ENCODE results near the gene CYP2U1. TPM values are rescaled to one million over a fixed set of nuclear protein-coding genes. Genes with fewer than 3 reads are reported as not detected.

The CYP2U1 gene
- 10 to 100 TPM in 3 of 4 donors, 1 to 10 TPM in 1; 9.1 to 14.8 (median 13.7) TPM for total RNA-seq
- 7.3 TPM for polyA plus RNA-seq
- long read RNA-seq, donor 1, full-length matches to known transcripts, result 29 of 44 reads
- long read RNA-seq, donor 1, partial matches to known transcripts, result 2 of 44 reads
- long read RNA-seq, donor 1, other reads (novel, unspliced or antisense), result 13 of 44 reads
- long read RNA-seq, donor 2, full-length matches to known transcripts, result 13 of 16 reads
- long read RNA-seq, donor 2, partial matches to known transcripts, result 0 of 16 reads
- long read RNA-seq, donor 2, other reads (novel, unspliced or antisense), result 3 of 16 reads
- long read RNA-seq, donor 3, full-length matches to known transcripts, result 5 of 14 reads
- long read RNA-seq, donor 3, partial matches to known transcripts, result 3 of 14 reads
- long read RNA-seq, donor 3, other reads (novel, unspliced or antisense), result 6 of 14 reads
- long read RNA-seq, donor 4, full-length matches to known transcripts, result 11 of 13 reads
- long read RNA-seq, donor 4, partial matches to known transcripts, result 0 of 13 reads
- long read RNA-seq, donor 4, other reads (novel, unspliced or antisense), result 2 of 13 reads

DNA sequence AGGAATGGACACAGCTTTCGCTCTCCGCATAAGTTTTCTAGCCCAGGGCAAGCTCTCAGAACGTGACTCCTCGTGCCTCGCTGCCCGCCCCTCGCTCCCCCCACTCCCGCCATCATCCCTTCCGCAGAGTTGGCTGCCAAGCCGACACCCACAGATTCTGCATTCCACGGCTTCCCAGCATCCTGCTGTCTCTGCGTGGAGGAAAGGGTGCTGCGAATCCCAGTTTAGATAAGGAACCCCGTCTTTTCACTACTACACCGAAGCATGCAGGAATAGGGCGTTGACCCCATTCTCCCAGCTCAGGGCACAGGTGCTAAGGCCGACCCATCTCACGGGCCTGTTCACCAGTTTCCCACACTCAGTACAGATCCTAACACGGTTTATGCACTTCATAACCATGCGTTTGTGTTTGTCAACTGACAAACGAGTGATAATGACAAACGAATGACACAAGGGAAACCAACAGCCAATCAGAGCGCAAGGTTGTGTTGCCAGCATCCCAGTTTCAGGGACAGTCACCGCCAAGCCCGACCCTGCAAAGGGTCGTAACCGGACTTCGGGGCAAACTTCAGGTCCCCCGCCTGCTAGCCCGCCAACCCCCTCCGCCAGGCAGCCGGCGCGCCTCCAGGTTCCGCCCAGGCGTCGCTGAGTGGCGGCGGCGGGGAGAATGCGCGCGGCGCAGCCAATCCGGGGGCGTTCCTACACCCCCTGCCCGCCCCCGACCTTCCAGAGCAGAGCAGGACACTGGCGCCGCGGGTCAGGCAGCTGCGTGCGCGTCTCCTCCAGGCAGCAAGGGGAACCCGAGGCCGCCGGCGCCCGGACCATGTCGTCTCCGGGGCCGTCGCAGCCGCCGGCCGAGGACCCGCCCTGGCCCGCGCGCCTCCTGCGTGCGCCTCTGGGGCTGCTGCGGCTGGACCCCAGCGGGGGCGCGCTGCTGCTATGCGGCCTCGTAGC is at the start of gene CYP2U1:
CYP2U1 (plus strand) TSS at position 729 of the 954 bp plus-strand sequence; CDS start at position 824, 95 bp downstream.
- DNase-seq (peak; percentile 91 to 97 (median 97)), ATAC-seq (peak; percentile 99)
- peaks cover 3% of the 10 kb centered on the region for H3K4me1 ChIP-seq (ENCODE audit: control insufficient read depth, insufficient read depth, low read length)
- H3K9me3 ChIP-seq (ENCODE audit: control insufficient read depth, low read length), result no peaks in the 10 kb centered on the region
- H3K27ac ChIP-seq (ENCODE audit: low read length), result peak within 1 kb of the TSS; percentile 59
- WGBS, result 1% methylated on average over 78 of the region's 78 CpGs
- peak within 1 kb of the TSS; percentile 73 for H3K4me3 ChIP-seq (ENCODE audit: low read length)
- intact Hi-C loops (cut with DNase I), result no loop called here
- H3K27me3 ChIP-seq (ENCODE audit: control insufficient read depth, insufficient read depth), result no peaks in the 10 kb centered on the region

DNA sequence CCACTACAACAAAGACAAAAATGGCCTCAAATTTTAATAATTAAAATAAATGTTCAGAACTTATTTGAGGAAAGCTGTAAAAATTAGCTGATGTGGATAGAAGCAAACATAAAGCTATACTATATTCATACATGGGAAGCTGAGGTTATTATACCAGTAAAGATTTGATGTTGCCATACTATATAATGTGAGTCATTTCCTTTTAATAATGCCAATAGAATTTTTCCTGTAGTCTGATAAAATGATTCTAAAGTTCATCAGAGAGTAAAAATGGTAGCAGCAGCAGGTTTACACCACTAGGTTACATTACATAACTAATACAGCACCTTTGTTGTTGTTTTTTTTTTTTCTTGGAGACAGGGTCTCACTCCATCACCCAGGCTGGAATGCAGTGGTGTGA is 45.5 kb upstream of the CYP2U1 start:
- no peak overlapping the region for H3K27ac ChIP-seq (ENCODE audit: low read length)
- no peaks in the 10 kb centered on the region for H3K4me1 ChIP-seq (ENCODE audit: control insufficient read depth, insufficient read depth, low read length)
- DNase-seq, result no peak
- H3K9me3 ChIP-seq (ENCODE audit: control insufficient read depth, low read length), result no peaks in the 10 kb centered on the region
- no peak for ATAC-seq
- H3K4me3 ChIP-seq (ENCODE audit: low read length), result no peak overlapping the region
- intact Hi-C loops (cut with DNase I), result no loop called here
- no peaks in the 10 kb centered on the region for H3K27me3 ChIP-seq (ENCODE audit: control insufficient read depth, insufficient read depth)

DNA sequence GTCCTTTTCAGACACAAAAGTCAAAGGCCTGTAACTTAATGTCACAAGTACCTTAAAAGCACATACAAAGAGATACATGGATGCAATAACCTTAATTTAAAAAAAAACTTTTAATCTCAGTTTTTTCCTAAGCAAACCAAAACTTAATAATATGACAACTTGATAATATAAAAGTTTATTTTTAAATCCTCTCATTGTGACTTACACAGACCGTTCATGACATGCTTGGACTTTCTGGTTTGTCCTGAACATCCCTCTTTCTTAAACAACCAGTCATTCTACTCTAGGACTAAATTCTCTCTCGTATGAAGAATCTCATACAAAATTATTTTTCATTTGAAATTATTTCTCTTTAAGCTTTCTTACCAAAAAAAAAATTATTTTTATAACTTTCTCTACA is 43.1 kb upstream of the CYP2U1 start:
- no peak for DNase-seq
- WGBS, result 38% methylated on average over 2 of the region's 2 CpGs
- no peak overlapping the region for H3K4me3 ChIP-seq (ENCODE audit: low read length)
- no peaks in the 10 kb centered on the region for H3K4me1 ChIP-seq (ENCODE audit: control insufficient read depth, insufficient read depth, low read length)
- H3K9me3 ChIP-seq (ENCODE audit: control insufficient read depth, low read length), result no peaks in the 10 kb centered on the region
- no peak for ATAC-seq
- H3K27ac ChIP-seq (ENCODE audit: low read length), result no peak overlapping the region
- intact Hi-C loops (cut with DNase I), result no loop called here
- no peaks in the 10 kb centered on the region for H3K27me3 ChIP-seq (ENCODE audit: control insufficient read depth, insufficient read depth)

DNA sequence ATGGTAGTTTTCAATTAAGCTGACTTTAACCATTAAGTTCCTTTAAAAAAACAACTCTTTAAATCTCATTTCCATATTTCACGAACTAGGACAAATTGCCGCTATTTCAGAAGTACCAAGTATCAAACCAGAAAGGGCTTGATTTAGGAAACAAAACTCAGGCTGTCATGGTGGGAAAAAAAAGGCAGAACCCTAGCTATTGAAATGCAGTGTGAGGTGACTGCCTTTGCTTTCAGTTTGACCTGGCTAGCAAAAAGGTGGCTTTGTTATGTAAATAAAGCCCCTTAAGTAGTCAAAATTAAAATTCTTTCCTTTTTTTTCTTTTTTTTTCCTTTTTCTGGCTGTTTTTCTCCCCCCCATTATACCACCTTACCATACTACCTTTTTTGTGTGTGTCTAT is 40.6 kb upstream of the CYP2U1 start:
- H3K4me3 ChIP-seq (ENCODE audit: low read length), result no peak overlapping the region
- peaks cover 2% of the 10 kb centered on the region for H3K4me1 ChIP-seq (ENCODE audit: control insufficient read depth, insufficient read depth, low read length)
- intact Hi-C loops (cut with DNase I), result no loop called here
- WGBS, result 91% methylated on average over 2 of the region's 2 CpGs
- ATAC-seq (no peak), DNase-seq (no peak)
- H3K27me3 ChIP-seq (ENCODE audit: control insufficient read depth, insufficient read depth), result no peaks in the 10 kb centered on the region
- H3K27ac ChIP-seq (ENCODE audit: low read length), result no peak overlapping the region
- H3K9me3 ChIP-seq (ENCODE audit: control insufficient read depth, low read length), result no peaks in the 10 kb centered on the region

DNA sequence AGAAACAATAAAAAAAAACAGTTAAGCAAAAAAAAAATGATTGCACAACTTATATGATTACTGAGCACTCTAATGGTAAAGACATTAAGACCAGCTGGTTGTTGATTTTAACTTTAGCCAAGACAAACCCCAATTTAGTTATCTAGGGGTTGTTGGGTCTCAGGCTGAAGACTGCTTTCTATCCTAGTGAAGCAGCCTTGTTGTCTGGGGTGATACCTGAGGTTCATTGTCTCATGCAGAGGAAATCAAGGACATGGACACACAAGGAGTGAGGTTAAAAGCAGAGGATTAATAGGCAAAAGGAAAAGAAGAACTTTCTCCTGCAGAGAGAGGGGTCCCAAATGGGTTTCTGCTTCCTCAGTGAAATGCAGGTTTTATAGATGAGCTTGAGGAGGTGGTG is 40.0 kb upstream of the CYP2U1 start:
- ATAC-seq (no peak), DNase-seq (no peak)
- Histone ChIP-seq H3K4me3 (ENCODE audit: low read length) (no peak overlapping the region), H3K27ac (ENCODE audit: low read length) (no peak overlapping the region), H3K9me3 (ENCODE audit: control insufficient read depth, low read length) (no peaks in the 10 kb centered on the region), H3K4me1 (ENCODE audit: control insufficient read depth, insufficient read depth, low read length) (peaks cover 2% of the 10 kb centered on the region), H3K27me3 (ENCODE audit: control insufficient read depth, insufficient read depth) (no peaks in the 10 kb centered on the region)
- intact Hi-C loops (cut with DNase I), result no loop called here

DNA sequence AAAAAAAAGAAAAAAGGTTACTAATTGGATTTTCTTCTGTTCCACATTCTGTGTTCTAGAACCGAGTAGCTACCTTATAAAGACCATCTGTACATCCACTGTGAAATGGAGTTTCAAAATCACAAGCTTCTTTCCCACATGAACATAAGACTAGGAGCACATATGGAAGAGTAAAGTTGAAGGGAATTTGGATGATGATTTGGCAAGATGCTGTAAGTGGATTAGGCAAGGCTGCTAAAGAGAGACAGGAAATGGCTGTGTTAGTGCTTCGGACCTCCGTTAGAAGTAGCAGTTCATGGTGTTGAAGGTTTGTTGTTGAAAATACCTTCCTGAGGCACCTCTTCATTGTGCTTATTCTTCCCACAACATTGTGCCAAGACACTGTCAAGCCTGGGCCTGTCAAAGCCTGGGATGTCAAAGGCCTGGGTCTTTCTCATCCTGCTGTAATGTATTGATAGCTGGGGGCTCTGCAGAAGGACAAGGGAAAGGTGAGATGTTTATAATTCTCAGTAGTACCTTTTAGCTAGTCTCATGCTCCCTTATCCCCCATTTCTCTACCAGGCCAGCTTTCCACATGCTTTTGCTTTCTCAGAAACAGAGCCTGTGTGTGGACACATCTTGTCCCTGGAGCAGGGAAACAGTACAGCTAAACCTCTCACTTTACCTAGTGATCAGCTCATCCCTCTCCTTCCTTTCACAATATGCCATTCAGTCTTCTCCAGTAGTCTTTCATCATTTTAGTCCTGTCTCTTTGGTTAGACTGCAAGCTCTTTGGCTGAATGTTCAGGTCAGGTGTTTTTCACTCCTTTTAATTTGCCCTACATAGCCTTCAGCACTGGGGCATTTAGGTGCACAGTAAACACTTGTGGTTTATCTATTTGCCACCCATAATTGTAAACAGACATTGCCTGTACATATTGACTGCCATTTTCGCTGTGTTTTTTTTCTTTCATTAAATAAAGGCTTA is 37.9 kb upstream of the CYP2U1 start:
- DNase-seq (no peak), ATAC-seq (no peak)
- 75% methylated on average over 4 of the region's 4 CpGs for WGBS
- Histone ChIP-seq H3K27ac (ENCODE audit: low read length) (no peak overlapping the region), H3K4me3 (ENCODE audit: low read length) (no peak overlapping the region), H3K27me3 (ENCODE audit: control insufficient read depth, insufficient read depth) (no peaks in the 10 kb centered on the region), H3K9me3 (ENCODE audit: control insufficient read depth, low read length) (no peaks in the 10 kb centered on the region), H3K4me1 (ENCODE audit: control insufficient read depth, insufficient read depth, low read length) (peaks cover 2% of the 10 kb centered on the region)
- intact Hi-C loops (cut with DNase I), result no loop called here

DNA sequence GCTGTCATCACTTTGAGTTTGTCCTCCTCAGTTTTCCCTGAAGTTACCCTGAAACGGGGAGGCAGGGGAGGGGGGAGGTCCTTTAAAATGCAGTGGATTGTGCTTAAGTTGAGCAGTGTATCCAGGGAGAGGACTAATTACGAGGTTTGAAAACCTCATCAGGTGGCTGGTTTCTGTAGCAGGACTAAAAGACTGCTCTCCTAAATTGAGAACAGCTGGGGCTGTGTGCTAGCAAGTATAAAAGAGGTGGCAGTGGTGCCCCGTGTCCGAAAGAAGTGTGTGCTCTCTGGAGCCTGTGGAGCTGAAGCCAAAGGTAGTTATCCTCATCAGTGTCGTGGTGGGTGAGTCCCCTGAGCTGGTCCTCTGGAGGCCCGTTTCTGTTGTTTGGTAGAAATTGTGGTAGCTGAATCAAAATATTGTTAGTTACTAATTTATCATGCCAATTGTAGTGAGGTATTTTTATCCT is 37.2 kb upstream of the CYP2U1 start:
- ATAC-seq (no peak), DNase-seq (no peak)
- H3K27me3 ChIP-seq (ENCODE audit: control insufficient read depth, insufficient read depth), result no peaks in the 10 kb centered on the region
- 81% methylated on average over 6 of the region's 6 CpGs for WGBS
- no peaks in the 10 kb centered on the region for H3K9me3 ChIP-seq (ENCODE audit: control insufficient read depth, low read length)
- no peak overlapping the region for H3K4me3 ChIP-seq (ENCODE audit: low read length)
- no peak overlapping the region for H3K27ac ChIP-seq (ENCODE audit: low read length)
- intact Hi-C loops (cut with DNase I), result no loop called here
- peaks cover 2% of the 10 kb centered on the region for H3K4me1 ChIP-seq (ENCODE audit: control insufficient read depth, insufficient read depth, low read length)

DNA sequence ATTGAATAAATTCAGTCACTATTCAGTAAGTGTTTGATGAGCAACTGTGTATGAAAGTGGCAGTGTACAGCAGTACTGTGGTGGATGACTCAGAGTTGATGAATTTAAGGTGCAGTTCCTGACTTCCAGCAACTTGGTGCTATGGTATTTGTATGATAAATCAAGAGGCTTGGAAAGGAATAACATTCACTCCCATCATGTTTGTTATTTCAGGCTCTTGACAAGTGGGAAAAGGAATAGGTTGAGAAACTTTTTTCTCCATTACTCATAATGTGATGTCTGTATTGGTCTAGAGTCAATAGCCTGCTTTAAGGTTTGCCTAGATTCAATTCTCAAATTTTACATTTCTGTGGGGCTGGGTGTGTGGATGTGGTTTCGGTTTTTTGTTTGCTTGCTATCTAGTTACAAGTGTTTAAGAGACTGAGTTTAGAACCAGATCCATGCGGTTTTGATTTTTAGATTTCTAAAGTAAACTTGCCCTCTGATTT is 35.1 kb upstream of the CYP2U1 start:
- no peaks in the 10 kb centered on the region for H3K9me3 ChIP-seq (ENCODE audit: control insufficient read depth, low read length)
- DNase-seq (no peak), ATAC-seq (peak; percentile 56 to 93)
- intact Hi-C loops (cut with DNase I), result no loop called here
- 89% methylated on average over 2 of the region's 2 CpGs for WGBS
- H3K27ac ChIP-seq (ENCODE audit: low read length), result no peak overlapping the region
- H3K4me3 ChIP-seq (ENCODE audit: low read length), result no peak overlapping the region
- peaks cover 2% of the 10 kb centered on the region for H3K4me1 ChIP-seq (ENCODE audit: control insufficient read depth, insufficient read depth, low read length)
- no peaks in the 10 kb centered on the region for H3K27me3 ChIP-seq (ENCODE audit: control insufficient read depth, insufficient read depth)

DNA sequence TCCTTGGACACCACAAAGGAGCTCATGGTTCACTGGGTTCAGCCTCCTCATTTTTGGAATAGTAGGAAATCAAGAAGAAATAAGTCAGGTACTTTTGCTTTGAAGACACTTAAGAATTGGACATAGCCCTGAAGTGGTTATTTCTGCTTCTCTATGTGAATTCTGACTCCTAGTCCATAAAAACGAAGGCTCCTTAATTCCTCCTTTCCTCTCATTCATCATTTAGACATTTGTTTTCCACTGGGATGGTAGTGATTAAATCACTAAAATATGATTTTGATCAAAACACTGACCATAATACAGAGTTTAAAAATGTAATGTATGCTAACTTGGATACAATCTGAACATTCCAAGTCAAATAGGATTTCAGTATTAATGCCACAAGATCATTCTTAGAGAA is 34.7 kb upstream of the CYP2U1 start:
- Histone ChIP-seq H3K9me3 (ENCODE audit: control insufficient read depth, low read length) (no peaks in the 10 kb centered on the region), H3K27ac (ENCODE audit: low read length) (no peak overlapping the region), H3K27me3 (ENCODE audit: control insufficient read depth, insufficient read depth) (no peaks in the 10 kb centered on the region), H3K4me3 (ENCODE audit: low read length) (no peak overlapping the region), H3K4me1 (ENCODE audit: control insufficient read depth, insufficient read depth, low read length) (peaks cover 2% of the 10 kb centered on the region)
- intact Hi-C loops (cut with DNase I), result no loop called here
- ATAC-seq, result no peak
- DNase-seq, result no peak
- WGBS, result 62% methylated on average over 1 of the region's 1 CpG

DNA sequence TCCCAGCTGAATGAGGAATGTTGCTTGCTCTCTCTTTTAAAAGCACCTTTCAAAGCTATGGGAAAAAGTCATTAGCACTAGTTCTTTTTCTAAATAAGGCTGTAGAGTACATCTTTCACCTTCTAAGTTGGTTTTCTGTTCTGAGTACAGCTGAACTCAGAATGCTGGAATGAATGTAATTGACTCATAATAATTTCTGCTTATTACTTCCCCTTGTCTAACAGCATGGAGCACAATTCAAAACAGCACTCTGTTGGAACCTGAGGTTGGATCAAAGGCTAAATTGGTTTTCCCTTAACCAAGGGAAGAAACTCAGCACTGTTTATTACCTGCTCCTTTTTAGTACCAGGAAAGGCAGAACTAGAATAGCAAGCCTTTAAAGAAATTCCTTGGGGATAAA is 33.5 kb upstream of the CYP2U1 start:
- H3K27ac ChIP-seq (ENCODE audit: low read length), result no peak overlapping the region
- no peaks in the 10 kb centered on the region for H3K9me3 ChIP-seq (ENCODE audit: control insufficient read depth, low read length)
- DNase-seq (no peak), ATAC-seq (no peak)
- H3K27me3 ChIP-seq (ENCODE audit: control insufficient read depth, insufficient read depth), result no peaks in the 10 kb centered on the region
- no peak overlapping the region for H3K4me3 ChIP-seq (ENCODE audit: low read length)
- peaks cover 2% of the 10 kb centered on the region for H3K4me1 ChIP-seq (ENCODE audit: control insufficient read depth, insufficient read depth, low read length)
- intact Hi-C loops (cut with DNase I), result no loop called here
